IPS-18c (cell line): Measurements from ENCODE around the gene GCGR.

Experiments used
- H3K4me3 ChIP-seq: 2 replicates; pipeline ENCODE4 v1.7.0; 2013; ENCODE audit warnings: low read depth, mild to moderate bottlenecking, low read length, moderate library complexity; ENCODE audit not compliant: insufficient read depth
- H3K9me3 ChIP-seq: one replicate; pipeline ENCODE4 v1.6.1; 2013; ENCODE audit warnings: mild to moderate bottlenecking, low read length, moderate library complexity; ENCODE audit not compliant: control insufficient read depth, insufficient read depth

The GCGR gene

GRCh38 chr17:81840826-81841778 is 37.2 kb downstream of the GCGR start:
- Histone ChIP-seq H3K4me3 (no peak overlapping the region), H3K9me3 (peaks cover 3% of the 10 kb centered on the region)

- Histone ChIP-seq H3K9me3 (peaks cover 3% of the 10 kb centered on the region), H3K4me3 (no peak overlapping the region)
These were observed 37.9 kb downstream of the GCGR start for GRCh38 chr17:81841866-81842265.

GRCh38 chr17:81842378-81842724 is 38.4 kb downstream of the GCGR start:
- no peak overlapping the region for H3K4me3 ChIP-seq
- peaks cover 3% of the 10 kb centered on the region for H3K9me3 ChIP-seq

GRCh38 chr17:81842725-81843504 is 39.0 kb downstream of the GCGR start:
- Histone ChIP-seq H3K4me3 (no peak overlapping the region), H3K9me3 (peaks cover 3% of the 10 kb centered on the region)

- H3K9me3 ChIP-seq = peaks cover 3% of the 10 kb centered on the region
These were observed 39.9 kb downstream of the GCGR start for GRCh38 chr17:81843713-81844326.

GRCh38 chr17:81844327-81844851 is 40.4 kb downstream of the GCGR start:
- Histone ChIP-seq H3K4me3 (no peak overlapping the region), H3K9me3 (peaks cover 3% of the 10 kb centered on the region)

More at GRCh38 chr17:81843713-81844326, 39.9 kb downstream of the GCGR start:
- no peak overlapping the region for H3K4me3 ChIP-seq

GRCh38 chr17:81844887-81845286 is 40.9 kb downstream of the GCGR start:
- no peak overlapping the region for H3K4me3 ChIP-seq
- peaks cover 3% of the 10 kb centered on the region for H3K9me3 ChIP-seq

- Histone ChIP-seq H3K4me3 (no peak overlapping the region), H3K9me3 (peaks cover 3% of the 10 kb centered on the region)
These were observed 41.4 kb downstream of the GCGR start for GRCh38 chr17:81845361-81845760.

GRCh38 chr17:81845881-81846742 is 42.2 kb downstream of the GCGR start:
- H3K9me3 ChIP-seq = peaks cover 3% of the 10 kb centered on the region

GRCh38 chr17:81846743-81847689 is 43.1 kb downstream of the GCGR start:
- Histone ChIP-seq H3K9me3 (peaks cover 3% of the 10 kb centered on the region), H3K4me3 (no peak overlapping the region)

More at GRCh38 chr17:81845881-81846742, 42.2 kb downstream of the GCGR start:
- H3K4me3 ChIP-seq = no peak overlapping the region

- Histone ChIP-seq H3K9me3 (peaks cover 3% of the 10 kb centered on the region), H3K4me3 (no peak overlapping the region)
These were observed 45.5 kb downstream of the GCGR start for GRCh38 chr17:81849457-81849856.

GRCh38 chr17:81851423-81851822 is 47.5 kb downstream of the GCGR start:
- H3K9me3 ChIP-seq = no peaks in the 10 kb centered on the region
- H3K4me3 ChIP-seq = no peak overlapping the region

- no peaks in the 10 kb centered on the region for H3K9me3 ChIP-seq
These were observed 48.3 kb downstream of the GCGR start for GRCh38 chr17:81852237-81852636.

GRCh38 chr17:81854974-81855774 is 51.2 kb downstream of the GCGR start:
- H3K4me3 ChIP-seq = no peak overlapping the region
- no peaks in the 10 kb centered on the region for H3K9me3 ChIP-seq

More at GRCh38 chr17:81852237-81852636, 48.3 kb downstream of the GCGR start:
- H3K4me3 ChIP-seq = no peak overlapping the region
